GM10847 (cell line): ENCODE measurements around the gene IFT52.

Source experiments
- POLR2A ChIP-seq: IDR thresholded peaks from 2 replicates; pipeline ENCODE4 v1.6.1; 2011; ENCODE audit not compliant: insufficient read length; ENCODE audit errors: extremely low read depth

IFT52 gene

DNA sequence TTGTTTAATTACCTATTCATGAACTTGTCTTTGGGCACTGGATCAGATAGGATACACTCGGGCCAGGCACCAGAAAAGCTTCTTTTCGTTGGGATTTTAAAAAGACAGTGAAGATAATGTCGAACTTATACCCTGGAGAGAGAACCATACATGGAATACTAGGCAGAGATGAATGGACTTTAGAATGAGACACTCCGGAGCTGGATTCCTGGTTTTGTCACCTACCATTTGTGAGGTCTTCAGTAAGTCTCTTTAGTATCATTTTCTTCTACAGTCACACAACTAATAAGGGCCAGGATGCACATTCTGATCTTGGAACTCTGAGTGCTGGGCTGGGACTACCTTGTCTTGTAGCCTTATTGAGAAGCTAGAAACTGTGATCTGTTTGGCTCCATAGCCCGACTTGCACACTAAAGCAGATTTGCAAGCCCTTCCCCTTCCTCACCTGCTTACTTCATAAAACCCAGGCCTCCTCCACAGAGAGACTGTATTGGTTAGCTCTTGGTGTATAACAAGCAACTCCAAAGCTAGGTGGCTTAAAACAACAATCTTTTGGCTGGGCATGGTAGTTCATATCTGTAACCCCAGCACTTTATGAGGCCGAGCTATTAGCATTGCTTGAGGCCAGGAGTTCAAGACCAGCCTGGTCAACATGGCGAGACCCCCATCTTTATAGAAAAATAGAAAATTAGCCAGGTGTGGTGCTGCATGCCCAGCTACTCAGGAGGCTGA is 7.4 kb upstream of the IFT52 start:
- TF ChIP-seq POLR2A = no peak

DNA sequence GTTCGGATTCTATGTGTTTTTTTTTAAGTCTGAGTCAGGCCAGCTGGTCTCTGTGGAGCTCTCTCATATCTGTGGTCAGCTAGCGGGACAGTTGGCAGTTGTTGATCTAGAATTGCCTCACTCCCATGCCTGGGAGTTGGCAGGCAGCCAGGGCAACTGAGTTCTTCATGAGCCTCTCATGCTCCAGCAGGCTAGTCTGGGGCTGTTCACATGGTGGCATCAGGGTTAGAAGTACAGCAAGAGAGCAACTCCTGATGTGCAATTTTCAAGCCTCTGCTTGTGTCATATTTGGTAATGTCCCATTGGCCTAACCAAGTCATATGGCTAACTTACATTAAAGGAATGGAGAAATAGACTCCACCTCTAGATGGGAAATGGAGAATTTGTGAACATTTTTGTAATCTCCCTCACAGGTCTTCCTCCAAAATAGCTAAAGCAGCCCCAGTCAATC is 6.7 kb upstream of the IFT52 start:
- no peak for TF ChIP-seq POLR2A

DNA sequence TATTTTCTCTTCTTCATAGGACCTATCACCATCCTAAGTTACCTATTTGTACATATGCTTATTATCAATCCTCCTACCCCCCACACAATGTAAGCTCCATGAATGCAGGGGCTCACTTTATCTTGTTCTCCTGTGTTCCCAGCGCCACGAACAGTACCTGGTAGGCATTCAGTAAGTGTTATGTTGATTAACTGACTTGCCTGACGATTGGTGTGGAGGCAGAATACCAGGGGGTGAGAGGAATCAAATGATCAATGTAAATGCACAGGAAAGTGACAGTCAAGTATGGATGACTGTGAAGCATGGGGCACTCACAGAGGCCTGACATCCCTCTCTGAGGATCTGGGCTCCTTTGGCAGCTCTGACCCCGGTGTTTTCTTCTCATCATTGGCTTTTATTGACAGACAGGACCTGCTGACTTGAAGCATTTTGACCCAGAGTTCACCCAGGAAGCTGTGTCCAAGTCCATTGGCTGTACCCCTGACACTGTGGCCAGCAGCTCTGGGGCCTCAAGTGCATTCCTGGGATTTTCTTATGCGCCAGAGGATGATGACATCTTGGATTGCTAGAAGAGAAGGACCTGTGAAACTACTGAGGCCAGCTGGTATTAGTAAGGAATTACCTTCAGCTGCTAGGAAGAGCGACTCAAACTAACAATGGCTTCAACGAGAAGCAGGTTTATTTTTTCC is 6.1 kb upstream of the IFT52 start:
- no peak for TF ChIP-seq POLR2A

DNA sequence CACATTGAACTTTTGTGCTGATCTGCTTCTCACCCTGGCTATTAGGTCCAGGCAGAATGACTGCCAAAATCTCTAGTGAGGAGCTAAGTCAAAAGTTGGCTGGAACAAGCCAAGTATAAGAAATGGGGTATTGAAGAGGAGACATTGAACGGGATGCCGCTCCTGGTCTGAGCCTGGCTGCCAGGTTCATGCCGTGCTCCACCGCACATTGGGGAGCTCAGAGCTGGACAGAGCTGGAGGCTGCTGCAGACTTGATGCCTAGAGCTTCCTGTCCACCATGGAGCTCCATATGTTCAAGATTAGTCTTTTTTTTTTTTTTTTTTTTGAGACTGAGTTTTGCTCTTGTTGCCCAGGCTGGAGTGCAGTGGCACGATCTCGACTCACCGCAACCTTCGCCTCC is 4.1 kb upstream of the IFT52 start:
- no peak for TF ChIP-seq POLR2A

DNA sequence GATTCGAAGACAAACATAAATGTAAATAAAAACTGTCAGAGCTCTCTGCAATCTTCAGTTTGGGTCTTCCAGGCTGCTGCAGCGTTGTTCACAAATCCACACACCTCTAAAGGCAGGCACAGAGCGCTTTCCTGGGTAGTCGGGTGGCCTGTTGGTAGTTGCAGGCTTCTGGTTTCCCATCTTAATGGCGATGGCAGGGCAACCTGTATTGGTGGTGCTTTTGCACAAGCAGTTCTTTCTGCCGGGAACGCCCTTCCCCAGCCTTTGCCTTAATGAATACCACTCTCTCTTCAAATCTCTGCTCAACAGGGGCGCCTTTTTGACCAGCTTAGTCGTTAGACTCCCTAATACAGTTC is 723 bp upstream of the IFT52 start:
- no peak for TF ChIP-seq POLR2A

DNA sequence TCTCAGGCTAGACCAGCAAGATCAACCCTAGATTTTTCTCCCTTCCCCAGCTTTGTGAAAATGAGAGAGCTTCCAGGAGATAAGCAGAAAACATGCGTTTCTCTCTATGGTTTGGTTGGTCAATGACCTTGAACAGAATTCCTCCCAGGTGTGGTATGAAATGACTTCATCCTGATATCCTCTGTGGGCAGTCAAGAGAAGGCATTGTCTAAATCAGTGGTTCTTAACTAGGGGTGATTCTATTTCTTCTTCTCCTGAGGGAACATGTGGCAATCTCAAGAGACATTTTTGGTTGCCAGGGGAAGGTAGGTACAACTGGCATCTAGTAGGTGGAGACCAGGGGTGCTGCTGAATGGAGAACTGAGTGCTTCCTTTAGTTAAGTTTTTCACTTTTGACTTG is 12.4 kb downstream of the IFT52 start:
- TF ChIP-seq POLR2A = no peak

DNA sequence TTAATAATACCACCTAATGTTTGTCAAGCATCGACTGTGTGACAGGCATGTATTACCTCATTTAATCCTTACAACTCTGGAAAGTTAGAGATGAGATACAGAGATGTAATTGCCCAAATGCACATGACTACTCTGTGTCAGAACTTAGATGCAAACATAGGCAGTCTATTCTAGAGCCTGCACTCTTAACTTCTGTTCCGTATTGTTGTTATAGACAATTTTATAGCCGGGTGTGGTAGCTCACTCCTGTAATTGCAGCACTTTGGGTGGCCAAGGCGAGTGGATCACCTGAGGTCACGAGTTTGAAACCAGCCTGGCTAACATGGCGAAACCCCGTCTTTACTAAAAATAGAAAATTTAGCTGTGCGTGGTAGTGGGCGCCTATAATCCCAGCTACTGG is 15.0 kb downstream of the IFT52 start:
- no peak for TF ChIP-seq POLR2A

DNA sequence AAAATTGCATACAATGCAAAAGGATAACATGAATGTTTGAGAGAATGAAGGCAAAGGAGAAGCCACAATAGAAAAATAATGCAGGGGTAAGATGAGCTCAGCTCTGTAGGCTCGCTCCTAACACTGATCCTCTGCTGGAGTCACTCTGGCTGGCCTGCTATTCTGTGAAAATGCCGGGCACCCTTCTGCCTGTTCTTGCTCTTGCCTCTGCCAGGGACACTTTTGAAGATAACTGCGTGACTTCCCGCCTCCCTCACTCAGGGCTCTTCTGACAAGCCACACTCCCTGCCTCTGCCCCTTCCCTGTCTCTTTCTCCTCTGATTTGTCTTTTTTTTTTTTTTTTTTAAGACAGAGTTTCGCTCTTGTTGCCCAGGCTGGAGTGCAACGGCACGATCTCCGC is 40.9 kb downstream of the IFT52 start:
- no peak for TF ChIP-seq POLR2A

DNA sequence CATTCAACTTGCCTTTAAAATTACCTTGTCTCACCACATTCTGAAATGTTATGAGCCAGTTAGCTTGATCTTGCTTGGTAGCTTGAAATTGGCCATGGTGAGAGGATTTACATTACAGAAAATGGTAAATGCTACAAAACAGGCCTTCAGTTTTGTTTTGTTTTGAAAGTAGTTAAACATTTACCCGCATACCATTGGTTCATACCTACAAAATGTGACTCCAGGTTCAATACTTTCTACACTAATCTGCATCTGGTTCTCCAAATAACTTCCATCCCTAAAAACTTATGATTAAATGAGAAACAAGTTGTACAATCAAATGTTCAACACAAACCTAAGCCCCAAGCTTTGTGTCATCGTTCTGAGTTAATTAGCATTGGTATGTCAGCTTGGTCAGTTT is 45.7 kb downstream of the IFT52 start:
- no peak for TF ChIP-seq POLR2A

DNA sequence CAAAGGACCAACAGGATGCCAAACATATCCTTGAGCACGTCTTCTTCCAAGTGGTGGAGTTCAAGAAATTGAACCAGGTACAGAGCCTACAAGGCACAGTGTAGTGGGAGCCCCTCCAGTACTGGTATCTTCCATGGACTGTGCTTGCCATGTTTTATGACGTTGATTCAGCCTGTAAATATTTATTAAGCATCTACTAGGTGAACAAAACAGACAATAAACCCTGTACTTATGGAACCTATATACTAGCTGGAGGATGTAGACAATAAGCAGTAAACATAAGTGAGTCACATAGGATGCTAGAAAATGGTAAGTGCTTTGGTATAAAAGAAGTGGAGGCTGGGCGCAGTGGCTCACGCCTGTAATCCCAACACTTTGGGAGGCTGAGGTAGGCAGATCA is 51.8 kb downstream of the IFT52 start:
- no peak for TF ChIP-seq POLR2A

DNA sequence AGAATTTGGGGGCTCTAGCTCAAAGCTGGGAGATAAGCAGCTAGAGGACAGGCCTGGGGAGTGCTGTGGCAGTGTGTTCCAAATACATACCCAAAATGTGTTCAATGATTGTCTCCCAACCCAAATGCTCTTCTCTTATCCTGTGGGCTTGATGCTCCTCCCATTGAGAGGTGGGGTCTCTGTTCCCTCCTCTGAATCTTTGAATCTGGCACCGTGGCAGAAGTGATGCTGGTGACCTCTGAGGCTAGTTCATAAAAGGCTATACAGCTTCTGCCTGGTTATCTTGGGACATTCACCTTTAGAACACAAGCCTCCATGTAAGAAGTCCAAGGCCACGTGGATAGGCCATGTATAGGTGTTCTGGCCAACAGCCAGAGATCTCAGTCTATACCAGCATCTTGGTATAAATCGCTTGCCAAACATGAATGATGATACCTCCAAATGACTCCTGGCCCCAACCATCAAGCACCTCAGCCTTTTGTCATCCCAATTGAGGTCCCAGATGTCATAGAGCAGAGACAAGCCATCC is 60.3 kb downstream of the IFT52 start:
- TF ChIP-seq POLR2A = no peak

DNA sequence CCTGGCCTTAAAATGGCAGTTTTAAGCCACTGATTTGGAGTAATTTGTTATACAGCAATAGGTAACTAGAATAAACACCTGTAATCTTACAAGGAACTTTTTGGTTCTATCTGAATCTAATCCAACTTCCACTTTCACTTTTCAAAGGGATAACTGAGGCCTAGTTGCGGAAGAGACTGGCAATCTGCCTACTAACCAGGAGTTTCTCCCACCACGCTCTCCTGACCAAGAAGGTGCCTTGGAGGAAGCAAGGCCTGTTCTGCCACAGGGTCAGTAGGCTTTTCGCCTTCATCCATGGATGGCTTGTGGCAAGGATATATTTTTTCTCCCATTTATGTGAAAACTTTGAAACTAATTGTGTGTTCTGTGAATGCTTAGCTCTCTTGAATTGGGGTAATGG is 63.2 kb downstream of the IFT52 start:
- TF ChIP-seq POLR2A = no peak

DNA sequence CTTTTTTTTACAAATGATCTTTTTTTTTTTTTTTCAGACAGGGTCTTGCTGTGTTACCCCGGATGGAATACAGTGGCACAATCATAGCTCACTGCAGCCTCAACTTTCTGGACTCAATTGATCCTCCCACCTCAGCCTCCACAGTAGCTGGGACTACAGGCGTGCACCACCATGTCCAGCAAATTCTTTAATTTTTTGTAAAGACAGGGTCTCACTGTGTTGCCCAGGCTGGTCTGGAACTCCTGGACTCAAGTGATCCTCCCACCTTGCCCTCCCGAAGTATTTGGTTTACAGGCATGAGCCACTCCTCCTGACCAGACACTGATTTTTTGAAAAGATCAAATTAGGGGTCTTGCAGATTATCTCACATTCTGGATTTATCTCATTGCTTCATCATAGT is 65.2 kb downstream of the IFT52 start:
- TF ChIP-seq POLR2A = no peak

DNA sequence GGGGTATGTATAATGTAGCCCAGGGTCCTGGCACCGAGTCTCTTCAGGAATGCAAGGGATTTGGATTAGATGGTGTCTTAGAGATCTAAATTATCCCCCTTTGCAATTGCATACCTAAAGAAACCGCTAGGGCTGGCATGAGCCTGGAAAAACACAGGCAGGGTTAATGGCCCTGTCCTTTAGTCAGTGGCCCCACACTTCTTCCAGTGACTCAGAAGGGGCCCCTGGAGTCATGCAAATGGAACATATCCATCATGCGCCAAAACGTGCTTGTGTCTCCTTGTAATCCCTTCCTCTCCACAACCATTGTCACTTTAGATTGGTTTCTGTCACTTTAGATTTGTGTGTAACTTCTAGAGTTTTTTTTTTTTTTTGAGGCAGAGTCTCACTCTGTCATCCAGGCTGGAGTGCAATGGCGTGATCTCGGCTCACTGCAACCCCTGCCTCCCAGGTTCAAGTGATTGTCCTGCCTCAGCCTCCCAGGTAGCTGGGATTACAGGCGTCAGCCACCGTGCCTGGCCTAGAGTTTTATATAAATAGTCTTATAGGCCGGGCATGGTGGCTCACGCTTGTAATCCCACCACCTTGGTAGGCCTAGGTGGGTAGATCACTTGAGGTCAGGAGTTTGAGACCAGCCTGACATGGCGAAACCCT is 67.5 kb downstream of the IFT52 start:
- TF ChIP-seq POLR2A = no peak

DNA sequence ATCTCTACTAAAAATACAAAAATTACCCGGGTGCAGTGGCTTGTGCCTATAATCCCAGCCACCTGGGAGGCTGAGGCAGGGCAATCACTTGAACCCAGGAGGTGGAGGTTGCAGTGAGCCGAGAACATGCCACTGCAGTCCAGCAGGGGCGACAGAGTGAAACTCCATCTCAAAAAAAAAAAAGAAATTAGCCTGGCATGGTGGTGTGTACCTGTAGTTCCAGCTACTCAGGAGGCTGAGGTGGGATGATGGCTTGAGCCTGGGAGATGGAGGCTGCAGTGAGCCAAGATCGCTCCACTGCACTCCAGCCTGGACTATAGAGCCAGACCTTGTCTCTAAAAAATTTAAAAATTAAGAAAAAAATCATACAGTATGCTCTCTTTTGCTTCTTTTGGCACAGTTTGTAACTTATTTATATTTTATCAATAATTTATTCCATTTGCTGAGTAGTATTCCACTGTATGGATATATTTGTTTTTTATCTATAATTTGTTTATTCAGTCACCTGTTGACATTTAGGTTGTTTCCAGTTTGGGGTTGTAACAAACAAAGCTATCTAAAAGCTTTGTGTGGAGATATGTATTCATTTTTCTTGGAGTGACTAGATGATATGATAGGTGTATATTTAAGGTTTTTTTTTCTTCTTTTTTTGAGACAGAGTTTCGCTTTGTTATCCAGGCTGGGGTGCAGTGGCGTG is 68.1 kb downstream of the IFT52 start:
- TF ChIP-seq POLR2A = no peak
